Endodermal cell (in vitro differentiated cells): Measurements from ENCODE around the gene VRTN. TPM values are rescaled to one million over a fixed set of nuclear protein-coding genes. Genes with fewer than 3 reads are reported as not detected.

Experiments used
- DNase-seq: peaks from one replicate; pipeline ENCODE4 v3.0.0-alpha.2; 2017
- H3K27ac ChIP-seq: 2 replicates; pipeline ENCODE4 v1.5.1; 2013; ENCODE audit warnings: mild to moderate bottlenecking, low read depth, low read length, moderate library complexity
- H3K27me3 ChIP-seq: 2 replicates; pipeline ENCODE4 v1.6.1; 2013; ENCODE audit warnings: mild to moderate bottlenecking, low read length, moderate library complexity; ENCODE audit not compliant: insufficient read depth, control insufficient read depth, poor library complexity, severe bottlenecking
- H3K36me3 ChIP-seq: 2 replicates; pipeline ENCODE4 v1.7.0; 2013; ENCODE audit warnings: mild to moderate bottlenecking, low read length, moderate library complexity; ENCODE audit not compliant: control insufficient read depth, insufficient read depth
- H3K4me1 ChIP-seq: one replicate; pipeline ENCODE4 v1.7.0; 2013; ENCODE audit warnings: low read length; ENCODE audit not compliant: control insufficient read depth, insufficient read depth
- H3K4me3 ChIP-seq: 2 replicates; pipeline ENCODE4 v1.5.1; 2013; ENCODE audit warnings: mild to moderate bottlenecking, low read length, moderate library complexity
- H3K9ac ChIP-seq: 2 replicates; pipeline ENCODE4 v1.6.1; 2013; ENCODE audit warnings: mild to moderate bottlenecking, low read length, moderate library complexity; ENCODE audit not compliant: poor library complexity, severe bottlenecking; ENCODE audit errors: extremely low read depth
- H3K9me3 ChIP-seq: 2 replicates; pipeline ENCODE4 v1.6.1; 2013; ENCODE audit warnings: mild to moderate bottlenecking, low read length, moderate library complexity; ENCODE audit not compliant: control insufficient read depth
- H3K27ac Mint-ChIP-seq: 2 replicates; pipeline ENCODE4 v1.8.0; 2020; ENCODE audit warnings: mixed read lengths
- H3K27me3 Mint-ChIP-seq: 2 replicates; pipeline ENCODE4 v1.8.0; 2021; ENCODE audit warnings: mild to moderate bottlenecking, mixed read lengths; ENCODE audit not compliant: insufficient read depth
- H3K36me3 Mint-ChIP-seq: 2 replicates; pipeline ENCODE4 v1.8.0; 2020; ENCODE audit warnings: low read depth, mixed read lengths
- H3K4me1 Mint-ChIP-seq: 2 replicates; pipeline ENCODE4 v1.8.0; 2020; ENCODE audit warnings: mixed read lengths
- H3K4me3 Mint-ChIP-seq: 2 replicates; pipeline ENCODE4 v1.8.0; 2020; ENCODE audit warnings: mild to moderate bottlenecking, moderate library complexity, mixed read lengths
- H3K9me3 Mint-ChIP-seq: 2 replicates; pipeline ENCODE4 v1.8.0; 2020; ENCODE audit warnings: mild to moderate bottlenecking, mixed read lengths
- WGBS, 2 experiments: methylation state at CpG; one replicate each; pipeline versions ENCODE4 v1.1.5 to v1.1.7; 2013; ENCODE audit warnings: missing lambda C conversion rate in 2 of 2, mixed read lengths in 1 of 2; ENCODE audit not compliant: insufficient coverage in 1 of 2, insufficient read length in 1 of 2; 5-methylcytosine and 5-hydroxymethylcytosine counted together
- total RNA-seq, 2 donors: library from RNA; stranded (reverse); fragmentation: NEBNext Ultra II Directional in 1 of 2; extraction: Animal tissue kit (Norgen Biotek cat#: 25700) in 1 of 2; gene quantifications; 2 replicates in 1 of 2; 3 replicates in 1 of 2; pipeline ENCODE4 v1.2.1, GENCODE V29; 2021
- TF ChIP-seq, protein P1 (sequence below): fragments of 200-600 bp; sonication (generic); conservative IDR thresholded peaks from 2 replicates; pipeline ENCODE4 v1.5.0; 2021; ENCODE audit warnings: antibody characterized with exemption, mild to moderate bottlenecking

Gene VRTN
- total RNA-seq, 2 donors from 2014 or later, result 61.8 to 108 TPM

- Mint-ChIP-seq H3K4me1 (no peaks in the 10 kb centered on the region), H3K27me3 (peaks cover 8% of the 10 kb centered on the region), H3K9me3 (no peaks in the 10 kb centered on the region), H3K27ac (no peak overlapping the region), H3K36me3 (no peaks in the 10 kb centered on the region), H3K4me3 (no peak overlapping the region)
- Histone ChIP-seq H3K4me3 (no peak overlapping the region), H3K27ac (no peak overlapping the region), H3K9me3 (no peaks in the 10 kb centered on the region), H3K36me3 (no peaks in the 10 kb centered on the region), H3K27me3 (no peaks in the 10 kb centered on the region), H3K9ac (no peak overlapping the region), H3K4me1 (no peaks in the 10 kb centered on the region)
- TF ChIP-seq, protein P1, sequence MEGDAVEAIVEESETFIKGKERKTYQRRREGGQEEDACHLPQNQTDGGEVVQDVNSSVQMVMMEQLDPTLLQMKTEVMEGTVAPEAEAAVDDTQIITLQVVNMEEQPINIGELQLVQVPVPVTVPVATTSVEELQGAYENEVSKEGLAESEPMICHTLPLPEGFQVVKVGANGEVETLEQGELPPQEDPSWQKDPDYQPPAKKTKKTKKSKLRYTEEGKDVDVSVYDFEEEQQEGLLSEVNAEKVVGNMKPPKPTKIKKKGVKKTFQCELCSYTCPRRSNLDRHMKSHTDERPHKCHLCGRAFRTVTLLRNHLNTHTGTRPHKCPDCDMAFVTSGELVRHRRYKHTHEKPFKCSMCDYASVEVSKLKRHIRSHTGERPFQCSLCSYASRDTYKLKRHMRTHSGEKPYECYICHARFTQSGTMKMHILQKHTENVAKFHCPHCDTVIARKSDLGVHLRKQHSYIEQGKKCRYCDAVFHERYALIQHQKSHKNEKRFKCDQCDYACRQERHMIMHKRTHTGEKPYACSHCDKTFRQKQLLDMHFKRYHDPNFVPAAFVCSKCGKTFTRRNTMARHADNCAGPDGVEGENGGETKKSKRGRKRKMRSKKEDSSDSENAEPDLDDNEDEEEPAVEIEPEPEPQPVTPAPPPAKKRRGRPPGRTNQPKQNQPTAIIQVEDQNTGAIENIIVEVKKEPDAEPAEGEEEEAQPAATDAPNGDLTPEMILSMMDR, result no peak
- WGBS, 2 experiments, result 93 to 96% methylated on average over 6 to 7 of the region's 8 CpGs
- no peak for DNase-seq
These were observed 38.9 kb upstream of the VRTN start for GRCh38 chr14:74309125-74310022.

GRCh38 chr14:74312161-74312560, 36.1 kb upstream of the VRTN start:
- DNase-seq, result no peak
- H3K9me3 ChIP-seq, result no peaks in the 10 kb centered on the region
- H3K27me3 Mint-ChIP-seq, result peaks cover 2% of the 10 kb centered on the region
- H3K27ac Mint-ChIP-seq, result no peak overlapping the region
- no peak overlapping the region for H3K27ac ChIP-seq
- H3K4me1 Mint-ChIP-seq, result no peaks in the 10 kb centered on the region
- no peaks in the 10 kb centered on the region for H3K9me3 Mint-ChIP-seq
- no peaks in the 10 kb centered on the region for H3K27me3 ChIP-seq
- H3K4me3 ChIP-seq, result no peak overlapping the region
- H3K9ac ChIP-seq, result no peak overlapping the region
- TF ChIP-seq, protein P1, result no peak
- H3K4me3 Mint-ChIP-seq, result no peak overlapping the region
- 62 to 89% methylated on average over 2 of the region's 2 CpGs for WGBS, 2 experiments
- H3K36me3 ChIP-seq, result no peaks in the 10 kb centered on the region
- no peaks in the 10 kb centered on the region for H3K36me3 Mint-ChIP-seq
- H3K4me1 ChIP-seq, result no peaks in the 10 kb centered on the region

GRCh38 chr14:74313601-74314000, 34.7 kb upstream of the VRTN start:
- Mint-ChIP-seq H3K9me3 (no peaks in the 10 kb centered on the region), H3K27me3 (peaks cover 2% of the 10 kb centered on the region), H3K4me3 (no peak overlapping the region), H3K27ac (no peak overlapping the region), H3K4me1 (no peaks in the 10 kb centered on the region), H3K36me3 (no peaks in the 10 kb centered on the region)
- no peaks in the 10 kb centered on the region for H3K36me3 ChIP-seq
- TF ChIP-seq, protein P1, result no peak
- H3K27ac ChIP-seq, result no peak overlapping the region
- 93 to 94% methylated on average over 2 to 5 of the region's 5 CpGs for WGBS, 2 experiments
- no peak overlapping the region for H3K4me3 ChIP-seq
- H3K9me3 ChIP-seq, result no peaks in the 10 kb centered on the region
- no peaks in the 10 kb centered on the region for H3K4me1 ChIP-seq
- no peak for DNase-seq
- no peaks in the 10 kb centered on the region for H3K27me3 ChIP-seq
- no peak overlapping the region for H3K9ac ChIP-seq
